HG03139 (cell line): ENCODE data around the gene HIVEP1.

Source experiments
- ATAC-seq: cut with Tn5 transposase; IDR thresholded peaks from one replicate; pipeline ENCODE4 v1.9.1; 2021; ENCODE audit not compliant: unreplicated experiment

The HIVEP1 gene

GRCh38 chr6:12115001-12115400 lies 102.9 kb downstream of the HIVEP1 start:
- ATAC-seq, result no peak

GRCh38 chr6:12115492-12115891 lies 103.4 kb downstream of the HIVEP1 start:
- ATAC-seq, result no peak

- no peak for ATAC-seq
Measured at GRCh38 chr6:12116264-12116800, 104.2 kb downstream of the HIVEP1 start.

GRCh38 chr6:12116978-12117377 lies 104.9 kb downstream of the HIVEP1 start:
- ATAC-seq, result no peak

GRCh38 chr6:12118607-12119006 lies 106.5 kb downstream of the HIVEP1 start:
- ATAC-seq, result no peak

GRCh38 chr6:12119085-12119588 lies 107.0 kb downstream of the HIVEP1 start:
- peak; percentile 54 for ATAC-seq

- no peak for ATAC-seq
Measured at GRCh38 chr6:12125396-12125795, 113.3 kb downstream of the HIVEP1 start.

- no peak for ATAC-seq
Measured at GRCh38 chr6:12126051-12126450, 113.9 kb downstream of the HIVEP1 start.

- no peak for ATAC-seq
Measured at GRCh38 chr6:12129523-12129922, 117.4 kb downstream of the HIVEP1 start.

GRCh38 chr6:12132351-12133222 lies 120.5 kb downstream of the HIVEP1 start:
- ATAC-seq, result no peak

GRCh38 chr6:12134581-12134980 lies 122.5 kb downstream of the HIVEP1 start:
- no peak for ATAC-seq

GRCh38 chr6:12134991-12135390 lies 122.9 kb downstream of the HIVEP1 start:
- ATAC-seq, result no peak

- no peak for ATAC-seq
Measured at GRCh38 chr6:12136905-12137304, 124.8 kb downstream of the HIVEP1 start.

GRCh38 chr6:12137480-12137879 lies 125.4 kb downstream of the HIVEP1 start:
- ATAC-seq, result no peak

- ATAC-seq, result no peak
Measured at GRCh38 chr6:12138381-12138780, 126.3 kb downstream of the HIVEP1 start.

GRCh38 chr6:12138936-12139335 lies 126.8 kb downstream of the HIVEP1 start:
- ATAC-seq, result no peak

- ATAC-seq, result no peak
Measured at GRCh38 chr6:12147557-12148316, 135.6 kb downstream of the HIVEP1 start.

- ATAC-seq, result no peak
Measured at GRCh38 chr6:12148317-12148801, 136.2 kb downstream of the HIVEP1 start.

GRCh38 chr6:12148841-12149240 lies 136.7 kb downstream of the HIVEP1 start:
- no peak for ATAC-seq

- no peak for ATAC-seq
Measured at GRCh38 chr6:12149944-12150510, 137.9 kb downstream of the HIVEP1 start.

GRCh38 chr6:12150812-12151432 lies 138.8 kb downstream of the HIVEP1 start:
- no peak for ATAC-seq
